Nephron (organoid): ENCODE results near the gene PIK3IP1.

Experiments used
- H3K27ac Mint-ChIP-seq, 3 experiments: 2 replicates each; pipeline ENCODE4 v1.8.0; 2020; ENCODE audit warnings: mixed read lengths in 3 of 3, mild to moderate bottlenecking in 2 of 3, moderate library complexity in 1 of 3
- H3K27me3 Mint-ChIP-seq: 2 replicates; pipeline ENCODE4 v1.8.0; 2021; ENCODE audit warnings: low read depth, mild to moderate bottlenecking, moderate library complexity, mixed read lengths
- H3K36me3 Mint-ChIP-seq: 2 replicates; pipeline ENCODE4 v1.8.0; 2020; ENCODE audit warnings: low read depth, mixed read lengths
- H3K4me1 Mint-ChIP-seq: 2 replicates; pipeline ENCODE4 v1.8.0; 2020; ENCODE audit warnings: mixed read lengths
- H3K4me3 Mint-ChIP-seq, 3 experiments: 2 replicates each; pipeline ENCODE4 v1.8.0; 2020; ENCODE audit warnings: mild to moderate bottlenecking in 3 of 3, mixed read lengths in 3 of 3, moderate library complexity in 2 of 3
- H3K9me3 Mint-ChIP-seq: 2 replicates; pipeline ENCODE4 v1.8.0; 2020; ENCODE audit warnings: mixed read lengths
- CTCF ChIP-seq, 3 experiments: fragments of 200-600 bp; sonication (generic); IDR thresholded peaks; one replicate each; pipeline ENCODE4 v1.5.0; 2021; ENCODE audit warnings: antibody characterized with exemption in 3 of 3; ENCODE audit not compliant: unreplicated experiment in 3 of 3

The PIK3IP1 gene

GRCh38 chr22:31278626-31279326, 13.5 kb downstream of the PIK3IP1 start:
- Mint-ChIP-seq H3K27ac (peak overlapping the region in 2 of 3 experiments; percentile 24 to 49), H3K4me1 (peaks cover 8% of the 10 kb centered on the region), H3K27me3 (no peaks in the 10 kb centered on the region), H3K9me3 (no peaks in the 10 kb centered on the region), H3K4me3 (no peak overlapping the region), H3K36me3 (peaks cover 33% of the 10 kb centered on the region)
- no peak for TF ChIP-seq CTCF (IDR thresholded peaks at IDR 0.05; ENCODE audit: unreplicated experiment in 3 of 3)

GRCh38 chr22:31278151-31278621, 14.1 kb downstream of the PIK3IP1 start:
- H3K9me3 Mint-ChIP-seq: no peaks in the 10 kb centered on the region

GRCh38 chr22:31277741-31278140, 14.5 kb downstream of the PIK3IP1 start:
- no peak for TF ChIP-seq CTCF (IDR thresholded peaks at IDR 0.05; ENCODE audit: unreplicated experiment in 3 of 3)
- Mint-ChIP-seq H3K4me1 (peaks cover under 1% of the 10 kb centered on the region), H3K36me3 (peaks cover 41% of the 10 kb centered on the region), H3K4me3 (no peak overlapping the region), H3K27ac (peak overlapping the region in 2 of 3 experiments; percentile 46 to 52), H3K27me3 (no peaks in the 10 kb centered on the region), H3K9me3 (no peaks in the 10 kb centered on the region)

More at GRCh38 chr22:31278151-31278621, 14.1 kb downstream of the PIK3IP1 start:
- no peak for TF ChIP-seq CTCF (IDR thresholded peaks at IDR 0.05; ENCODE audit: unreplicated experiment in 3 of 3)
- Mint-ChIP-seq H3K36me3 (peaks cover 36% of the 10 kb centered on the region), H3K4me1 (peaks cover 4% of the 10 kb centered on the region), H3K27me3 (no peaks in the 10 kb centered on the region), H3K27ac (peak overlapping the region in 2 of 3 experiments; percentile 46 to 52), H3K4me3 (no peak overlapping the region)

- no peak overlapping the region for H3K27ac Mint-ChIP-seq
- no peak overlapping the region for H3K4me3 Mint-ChIP-seq
- TF ChIP-seq CTCF (IDR thresholded peaks at IDR 0.05; ENCODE audit: unreplicated experiment in 3 of 3): no peak
Measured at GRCh38 chr22:31276426-31277167, 15.7 kb downstream of the PIK3IP1 start.

GRCh38 chr22:31275576-31275975, 16.7 kb downstream of the PIK3IP1 start:
- Mint-ChIP-seq H3K36me3 (peaks cover 50% of the 10 kb centered on the region), H3K27ac (no peak overlapping the region), H3K27me3 (no peaks in the 10 kb centered on the region), H3K4me3 (no peak overlapping the region), H3K4me1 (peaks cover 5% of the 10 kb centered on the region), H3K9me3 (no peaks in the 10 kb centered on the region)
- TF ChIP-seq CTCF (IDR thresholded peaks at IDR 0.05; ENCODE audit: unreplicated experiment in 3 of 3): no peak

More at GRCh38 chr22:31276426-31277167, 15.7 kb downstream of the PIK3IP1 start:
- H3K27me3 Mint-ChIP-seq: no peaks in the 10 kb centered on the region
- H3K9me3 Mint-ChIP-seq: no peaks in the 10 kb centered on the region
- H3K36me3 Mint-ChIP-seq: peaks cover 44% of the 10 kb centered on the region
- peaks cover under 1% of the 10 kb centered on the region for H3K4me1 Mint-ChIP-seq
